Mammary epithelial cell (primary cell): ENCODE data around the gene EEF2.
"Not testable (repeated sequence)": the region's sequence is repeated elsewhere in the genome, so short reads cannot be mapped to it uniquely, and the experiment has no call there.

ENCODE experiments used
- CTCF ChIP-seq, 2 donors: IDR thresholded peaks in 1 of 2; conservative IDR thresholded peaks in 1 of 2; 2 replicates each; pipeline ENCODE4 v1.5.1; 2011 to 2012; ENCODE audit warnings: inconsistent platforms in 2 of 2, low read length in 2 of 2, mild to moderate bottlenecking in 2 of 2, control low read depth in 1 of 2, low read depth in 1 of 2; ENCODE audit not compliant: insufficient read depth in 1 of 2; ENCODE audit errors: extremely low read depth in 1 of 2
- EZH2 ChIP-seq: IDR thresholded peaks from 2 replicates; pipeline ENCODE4 v1.6.1; 2012; ENCODE audit warnings: low read length, inconsistent platforms, borderline replicate concordance

- not testable (repeated sequence) for TF ChIP-seq EZH2; CTCF (conservative IDR thresholded peaks at IDR 0.05 in 1 of 2, IDR thresholded peaks at IDR 0.05 in 1 of 2; ENCODE audit: extremely low read depth in 1 of 2, insufficient read depth in 1 of 2, low read depth in 1 of 2, low read length in 2 of 2)
Measured at GRCh38 chr19:3947316-3947933, 37.8 kb downstream of the EEF2 start.
